ENCODE data around the gene TNFSF4. TPM values are rescaled to one million over a fixed set of nuclear protein-coding genes. Genes with fewer than 3 reads are reported as not detected.

The TNFSF4 gene
- polyA plus RNA-seq, 1 donor (not counting 4 experiments of a cell fraction or from before 2014, with no cell fraction given), result 1.2 TPM

- dilution Hi-C loops (cut with MboI; ENCODE audit: extremely low pct_ligation_motif_present, low sequenced_read_pairs), result no loop called here
- no peak for DNase-seq (ENCODE audit: low read depth, low spot score)
- no peak for TF ChIP-seq CTCF (optimal IDR thresholded peaks at IDR 0.05 in 1 of 3, IDR thresholded peaks at IDR 0.05 in 1 of 3, conservative IDR thresholded peaks at IDR 0.05 in 1 of 3; ENCODE audit: extremely low read depth in 1 of 3, insufficient read depth in 2 of 3, low read length in 3 of 3)
- no peak for TF ChIP-seq EZH2 (IDR thresholded peaks at IDR 0.05; ENCODE audit: low read length)
Measured at GRCh38 chr1:173240609-173241008, 33.5 kb upstream of the TNFSF4 start.

GRCh38 chr1:173239058-173239457 is 31.9 kb upstream of the TNFSF4 start:
- dilution Hi-C loops (cut with MboI; ENCODE audit: extremely low pct_ligation_motif_present, low sequenced_read_pairs), result no loop called here
- DNase-seq (ENCODE audit: low read depth, low spot score), result no peak
- Histone ChIP-seq H3K27me3 (ENCODE audit: control insufficient read depth, extremely low read depth, insufficient read depth, low read length) (no peaks in the 10 kb centered on the region), H3K9me3 (ENCODE audit: control insufficient read depth, low read depth, low read length) (peaks cover 4% of the 10 kb centered on the region), H3K36me3 (ENCODE audit: control insufficient read depth in 2 of 2, extremely low read depth in 1 of 2, insufficient read depth in 2 of 2, low read length in 2 of 2) (no peaks in the 10 kb centered on the region), H3K4me2 (ENCODE audit: control insufficient read depth, extremely low read depth, insufficient read depth, low read depth, low read length) (no peak overlapping the region), H3K4me1 (ENCODE audit: control insufficient read depth, extremely low read depth, insufficient read depth, low read length) (no peaks in the 10 kb centered on the region), H3K27ac (ENCODE audit: control insufficient read depth, insufficient read depth, low read length) (no peak overlapping the region), H3K9ac (ENCODE audit: control insufficient read depth, extremely low read depth, insufficient read depth, low read length) (no peak overlapping the region), H3K4me3 (ENCODE audit: control insufficient read depth in 2 of 3, extremely low read depth in 1 of 3, insufficient read depth in 2 of 3, low read depth in 1 of 3, low read length in 3 of 3) (no peak overlapping the region), H4K20me1 (ENCODE audit: control insufficient read depth, extremely low read depth, insufficient read depth, low read length) (no peaks in the 10 kb centered on the region), H3K79me2 (ENCODE audit: control insufficient read depth, insufficient read depth, low read length) (no peaks in the 10 kb centered on the region), H3K9me1 (ENCODE audit: control insufficient read depth, extremely low read depth, insufficient read depth, low read length) (no peaks in the 10 kb centered on the region), H2AFZ (ENCODE audit: control insufficient read depth, low read length) (no peak overlapping the region)
- no peak for FAIRE-seq
- TF ChIP-seq CTCF (optimal IDR thresholded peaks at IDR 0.05 in 1 of 3, IDR thresholded peaks at IDR 0.05 in 1 of 3, conservative IDR thresholded peaks at IDR 0.05 in 1 of 3; ENCODE audit: extremely low read depth in 1 of 3, insufficient read depth in 2 of 3, low read length in 3 of 3) (no peak), EZH2 (IDR thresholded peaks at IDR 0.05; ENCODE audit: low read length) (no peak)

More at GRCh38 chr1:173240609-173241008, 33.5 kb upstream of the TNFSF4 start:
- Histone ChIP-seq H3K27ac (ENCODE audit: control insufficient read depth, insufficient read depth, low read length) (no peak overlapping the region), H3K4me3 (ENCODE audit: control insufficient read depth in 2 of 3, extremely low read depth in 1 of 3, insufficient read depth in 2 of 3, low read depth in 1 of 3, low read length in 3 of 3) (no peak overlapping the region), H3K27me3 (ENCODE audit: control insufficient read depth, extremely low read depth, insufficient read depth, low read length) (no peaks in the 10 kb centered on the region), H3K9me3 (ENCODE audit: control insufficient read depth, low read depth, low read length) (peaks cover 4% of the 10 kb centered on the region), H3K9me1 (ENCODE audit: control insufficient read depth, extremely low read depth, insufficient read depth, low read length) (no peaks in the 10 kb centered on the region), H3K4me1 (ENCODE audit: control insufficient read depth, extremely low read depth, insufficient read depth, low read length) (no peaks in the 10 kb centered on the region), H3K36me3 (ENCODE audit: control insufficient read depth in 2 of 2, extremely low read depth in 1 of 2, insufficient read depth in 2 of 2, low read length in 2 of 2) (no peaks in the 10 kb centered on the region), H3K4me2 (ENCODE audit: control insufficient read depth, extremely low read depth, insufficient read depth, low read depth, low read length) (no peak overlapping the region), H3K79me2 (ENCODE audit: control insufficient read depth, insufficient read depth, low read length) (no peaks in the 10 kb centered on the region), H3K9ac (ENCODE audit: control insufficient read depth, extremely low read depth, insufficient read depth, low read length) (no peak overlapping the region), H4K20me1 (ENCODE audit: control insufficient read depth, extremely low read depth, insufficient read depth, low read length) (no peaks in the 10 kb centered on the region), H2AFZ (ENCODE audit: control insufficient read depth, low read length) (no peak overlapping the region)
- no peak for FAIRE-seq

All from keratinocyte (primary cell).